HCT116 (cell line): Measurements from ENCODE around the gene MICALL2. TPM values are rescaled to one million over a fixed set of nuclear protein-coding genes. Genes with fewer than 3 reads are reported as not detected.

Experiments used
- ATAC-seq: fragments of 200-7000 bp; cut with Tn5 transposase; 2 replicates; pipeline ENCODE4 v1.9.1; 2020; ENCODE audit warnings: mild to moderate bottlenecking, moderate library complexity
- BruUV-seq: library from RNA; stranded (reverse); fragments of 400-500 nt; replicated peaks from 2 replicates; lab custom pipeline; 2021; lab: Mats Ljungman, UMichigan
- CTCF ChIA-PET: fragments of 300-600 bp; sonication (Branson Sonifier 250); formaldehyde crosslinking; loops from one replicate; lab custom pipeline; 2021; ENCODE audit warnings: antibody characterized with exemption; lab: Charles Lee
- POLR2A ChIA-PET: fragments of 300-600, 350-600 bp; sonication (Branson Sonifier 250); formaldehyde crosslinking; loops from one replicate; lab custom pipeline; 2021; ENCODE audit warnings: antibody characterized with exemption; lab: Charles Lee
- RAD21 ChIA-PET, 2 experiments: fragments of 300-600 bp; sonication (Branson Sonifier 250); formaldehyde crosslinking; loops; one replicate each; lab custom pipeline; 2023; ENCODE audit warnings: low total read pairs in 2 of 2; ENCODE audit not compliant: uncharacterized antibody in 2 of 2, unreplicated experiment in 2 of 2, low non-redundant PET in 1 of 2; lab: Charles Lee
- DNase-seq: peaks from one replicate; pipeline ENCODE4 v3.0.0-alpha.2; 2010; ENCODE audit warnings: low read depth, low spot score
- H2AFZ ChIP-seq: fragments of 200-600 bp; shearing (Covaris generic), sonication (generic); 2 replicates; pipeline ENCODE4 v1.6.1; 2017; ENCODE audit warnings: low read depth, mixed run types, mixed read lengths, antibody characterized with exemption, low read length; ENCODE audit not compliant: poor library complexity, severe bottlenecking
- H3K27ac ChIP-seq: 2 replicates; pipeline ENCODE4 v1.5.1; 2012; ENCODE audit warnings: low read depth, low read length
- H3K27me3 ChIP-seq: fragments of 200-600 bp; sonication (generic); 2 replicates; pipeline ENCODE4 v1.6.1; 2016; ENCODE audit warnings: mixed run types, low read length, mixed read lengths; ENCODE audit not compliant: insufficient read depth
- H3K36me3 ChIP-seq, 2 experiments: fragments of 200-500 bp in 1 of 2; fragments of 200-600 bp in 1 of 2; sonication (Bioruptor generic) in 1 of 2; sonication (generic) in 1 of 2; 2 replicates each; pipeline versions ENCODE4 v1.5.1 to v1.6.1; 2014 to 2016; ENCODE audit warnings: low read length in 2 of 2, inconsistent platforms in 1 of 2, mixed read lengths in 1 of 2, mixed run types in 1 of 2; ENCODE audit not compliant: insufficient read depth in 2 of 2, control insufficient read depth in 1 of 2
- H3K4me1 ChIP-seq, 2 experiments: fragments of 200-600 bp in 1 of 2; sonication (generic) in 1 of 2; 2 replicates each; pipeline versions ENCODE4 v1.5.1 to v1.6.1; 2012 to 2017; ENCODE audit warnings: low read length in 2 of 2, inconsistent platforms in 1 of 2, mild to moderate bottlenecking in 1 of 2, mixed read lengths in 1 of 2, mixed run types in 1 of 2, moderate library complexity in 1 of 2; ENCODE audit not compliant: insufficient read depth in 2 of 2, control insufficient read depth in 1 of 2
- H3K4me2 ChIP-seq: fragments of 200-600 bp; sonication (generic); 2 replicates; pipeline ENCODE4 v1.6.1; 2017; ENCODE audit warnings: mixed run types, low read length, mixed read lengths
- H3K4me3 ChIP-seq, 2 experiments: fragments of 200-600 bp in 1 of 2; sonication (generic) in 1 of 2; replicated peaks in 1 of 2; 2 replicates each; pipeline ENCODE4 v1.5.1; 2011 to 2016; ENCODE audit warnings: low read length in 2 of 2, control low read depth in 1 of 2, low read depth in 1 of 2, mild to moderate bottlenecking in 1 of 2, mixed read lengths in 1 of 2, mixed run types in 1 of 2
- H3K79me2 ChIP-seq: fragments of 200-600 bp; sonication (generic); 2 replicates; pipeline ENCODE4 v1.6.1; 2017; ENCODE audit warnings: mild to moderate bottlenecking, mixed run types, low read length, moderate library complexity, mixed read lengths; ENCODE audit not compliant: insufficient read depth
- H3K9ac ChIP-seq: fragments of 200-600 bp; sonication (generic); 2 replicates; pipeline ENCODE4 v1.6.1; 2016; ENCODE audit warnings: low read length, mixed read lengths
- H3K9me2 ChIP-seq: fragments of 200-600 bp; sonication (generic), shearing (Covaris generic); 2 replicates; pipeline ENCODE4 v1.6.1; 2017; ENCODE audit warnings: mixed run types, mild to moderate bottlenecking, moderate library complexity; ENCODE audit not compliant: insufficient read depth
- H3K9me3 ChIP-seq, 2 experiments: fragments of 200-500 bp in 1 of 2; fragments of 200-600 bp in 1 of 2; sonication (Bioruptor generic) in 1 of 2; sonication (generic) in 1 of 2; 2 replicates each; pipeline ENCODE4 v1.6.1; 2014 to 2017; ENCODE audit warnings: low read length in 2 of 2, mixed read lengths in 2 of 2, inconsistent platforms in 1 of 2, low read depth in 1 of 2, mild to moderate bottlenecking in 1 of 2, mixed run types in 1 of 2, moderate library complexity in 1 of 2; ENCODE audit not compliant: control insufficient read depth in 1 of 2, insufficient read depth in 1 of 2
- H4K20me1 ChIP-seq: fragments of 200-600 bp; sonication (generic), shearing (Covaris generic); 2 replicates; pipeline ENCODE4 v1.6.1; 2017; ENCODE audit warnings: mixed run types, mild to moderate bottlenecking, moderate library complexity; ENCODE audit not compliant: insufficient read depth
- ATF3 ChIP-seq: IDR thresholded peaks from 2 replicates; pipeline ENCODE4 v1.6.1; 2012
- CEBPB ChIP-seq: IDR thresholded peaks from 2 replicates; pipeline ENCODE4 v1.6.1; 2012; ENCODE audit warnings: low read depth
- CTCF ChIP-seq, 3 experiments: fragments of 200-600 bp in 1 of 3; sonication (generic) in 1 of 3; IDR thresholded peaks in 2 of 3; conservative IDR thresholded peaks in 1 of 3; 2 replicates each; pipeline ENCODE4 v1.5.1; 2012 to 2017; ENCODE audit warnings: low read depth in 2 of 3, low read length in 2 of 3, antibody characterized with exemption in 1 of 3, borderline replicate concordance in 1 of 3, control low read depth in 1 of 3, mild to moderate bottlenecking in 1 of 3, mixed read lengths in 1 of 3, mixed run types in 1 of 3, moderate library complexity in 1 of 3; ENCODE audit not compliant: insufficient read depth in 1 of 3
- ELF1 ChIP-seq: IDR thresholded peaks from 2 replicates; pipeline ENCODE4 v1.6.1; 2012; ENCODE audit warnings: low read depth, borderline replicate concordance
- EZH2 ChIP-seq: fragments of 200-600 bp; sonication (generic); IDR thresholded peaks from 2 replicates; pipeline ENCODE4 v1.6.1; 2017; ENCODE audit warnings: antibody characterized with exemption, mixed run types
- EZH2phosphoT487 ChIP-seq: fragments of 200-600 bp; IDR thresholded peaks from 2 replicates; pipeline ENCODE4 v1.6.1; 2018; ENCODE audit warnings: antibody characterized with exemption, borderline replicate concordance
- FOSL1 ChIP-seq: IDR thresholded peaks from 2 replicates; pipeline ENCODE4 v1.6.1; 2012; ENCODE audit warnings: low read depth
- JUND ChIP-seq: IDR thresholded peaks from 2 replicates; pipeline ENCODE4 v1.6.1; 2012
- MAX ChIP-seq: IDR thresholded peaks from 2 replicates; pipeline ENCODE4 v1.6.1; 2012
- POLR2A ChIP-seq: IDR thresholded peaks from 2 replicates; pipeline ENCODE4 v1.7.0; 2011; ENCODE audit warnings: borderline replicate concordance; ENCODE audit not compliant: insufficient read depth, insufficient read length; ENCODE audit errors: extremely low read depth
- POLR2AphosphoS5 ChIP-seq: IDR thresholded peaks from 2 replicates; pipeline ENCODE4 v1.6.1; 2011; ENCODE audit warnings: mild to moderate bottlenecking, low read depth, low read length, moderate library complexity
- RAD21 ChIP-seq: IDR thresholded peaks from 2 replicates; pipeline ENCODE4 v1.6.1; 2012; ENCODE audit warnings: low read depth, mild to moderate bottlenecking
- REST ChIP-seq: IDR thresholded peaks from 2 replicates; pipeline ENCODE4 v1.6.1; 2012; ENCODE audit warnings: low read depth
- SIN3A ChIP-seq: IDR thresholded peaks from 2 replicates; pipeline ENCODE4 v1.6.1; 2012; ENCODE audit warnings: low read depth
- SRF ChIP-seq: IDR thresholded peaks from 2 replicates; pipeline ENCODE4 v1.6.1; 2012; ENCODE audit warnings: low read depth
- TCF7L2 ChIP-seq: IDR thresholded peaks from 2 replicates; pipeline ENCODE4 v1.7.0; 2011; ENCODE audit warnings: borderline replicate concordance, inconsistent platforms; ENCODE audit not compliant: insufficient read depth, insufficient read length; ENCODE audit errors: extremely low read depth
- YY1 ChIP-seq: IDR thresholded peaks from 2 replicates; pipeline ENCODE4 v1.6.1; 2011; ENCODE audit warnings: low read length, low read depth, moderate library complexity, mild to moderate bottlenecking; ENCODE audit not compliant: insufficient replicate concordance; ENCODE audit errors: extremely low read depth
- ZBTB33 ChIP-seq: IDR thresholded peaks from 2 replicates; pipeline ENCODE4 v1.6.1; 2011; ENCODE audit warnings: mild to moderate bottlenecking, low read length, moderate library complexity; ENCODE audit not compliant: insufficient replicate concordance; ENCODE audit errors: extremely low read depth
- ZFX ChIP-seq: fragments of 450-650 bp; IDR thresholded peaks from 2 replicates; pipeline ENCODE4 v1.6.1; 2017
- intact Hi-C: fragments of 100-400 bp; cut with micrococcal nuclease; formaldehyde crosslinking; loops from 2 replicates; pipeline ENCODE4 v1.10.0; 2022
- total RNA-seq: library from RNA; stranded (reverse); gene quantifications from one replicate; pipeline ENCODE4 v1.2.1, GENCODE V29; 2021; ENCODE audit not compliant: unreplicated experiment

The MICALL2 gene
- total RNA-seq, 1 experiment from 2014 or later = 60.7 TPM

- no peak for ATAC-seq
- ChIA-PET RAD21 (no interaction called here), CTCF (interaction anchor here (1.5 kb wide), 1 partner anchor 224 kb away, joined by 3 read pairs; no protein-coding TSS in a partner anchor), POLR2A (no interaction called here)
- Histone ChIP-seq H2AFZ (no peak overlapping the region), H3K27me3 (no peaks in the 10 kb centered on the region), H3K27ac (no peak overlapping the region), H4K20me1 (no peaks in the 10 kb centered on the region), H3K9me3 (no peaks in the 10 kb centered on the region), H3K79me2 (no peaks in the 10 kb centered on the region), H3K9me2 (no peaks in the 10 kb centered on the region), H3K4me3 (no peak overlapping the region), H3K9ac (no peak overlapping the region), H3K36me3 (no peaks in the 10 kb centered on the region), H3K4me2 (no peak overlapping the region), H3K4me1 (peaks cover 2 to 12% of the 10 kb centered on the region in 2 experiments; a peak in 1 of 4 replicates)
- TF ChIP-seq EZH2phosphoT487 (no peak), REST (no peak), YY1 (no peak), ZFX (no peak), POLR2AphosphoS5 (no peak), SRF (no peak), POLR2A (no peak), JUND (no peak), MAX (no peak), RAD21 (no peak), CTCF (IDR thresholded peaks at IDR 0.05 in 2 of 3, conservative IDR thresholded peaks at IDR 0.05 in 1 of 3; ENCODE audit: borderline replicate concordance in 1 of 3, insufficient read depth in 1 of 3, low read depth in 2 of 3, low read length in 2 of 3) (no peak), FOSL1 (no peak), ATF3 (no peak), SIN3A (no peak), EZH2 (no peak), ELF1 (no peak), TCF7L2 (no peak), ZBTB33 (no peak), CEBPB (no peak)
- intact Hi-C loops = no loop called here
- DNase-seq = no peak
- BruUV-seq = no TSS peak
Measured at GRCh38 chr7:1407892-1408291, 51.4 kb downstream of the MICALL2 start.
